ENCODE measurements around the gene VPS45. TPM values are rescaled to one million over a fixed set of nuclear protein-coding genes. Genes with fewer than 3 reads are reported as not detected.

VPS45 gene
- total RNA-seq: 10 to 100 TPM; 16.3 to 50.3 (median 30.8) TPM

GRCh38 chr1:150067184-150068108 lies at the start of gene VPS45:
Gene VPS45, plus strand, starts transcription at chr1:150067776. Its CDS starts 82 bp downstream, at chr1:150067858.
- peak in 4 of 6 experiments; percentile 4 to 50 (median 20) for TF ChIP-seq CTCF (IDR thresholded peaks at IDR 0.05)
- no peak for TF ChIP-seq EP300 (IDR thresholded peaks at IDR 0.05)
- TF ChIP-seq POLR2AphosphoS5 (IDR thresholded peaks at IDR 0.05): peak; percentile 27 to 70
- peak in 3 of 4 donors; percentile 41 to 68 (median 58) for TF ChIP-seq POLR2A (IDR thresholded peaks at IDR 0.05)
- H3K4me1 ChIP-seq: peaks cover 11 to 20% (median 16%) of the 10 kb centered on the region in 4 donors
- peak; percentile 99 for ATAC-seq (ENCODE audit: low FRiP score in 2 of 2)
- H3K27me3 ChIP-seq: no peaks in the 10 kb centered on the region
- H3K4me3 ChIP-seq: peak within 1 kb of the TSS; percentile 68 to 86 (median 74)
- H3K27ac ChIP-seq: peak within 1 kb of the TSS; percentile 86 to 94 (median 94)
- H3K36me3 ChIP-seq: peaks cover 0 to 16% (median 0%) of the 10 kb centered on the region in 4 donors
- no peaks in the 10 kb centered on the region for H3K9me3 ChIP-seq
- WGBS, 2 donors: 0 to 1% methylated on average over 28 to 46 of the region's 46 CpGs
- DNase-seq: peak; percentile 94 to 95

GRCh38 chr1:150018165-150018564 lies 49.4 kb upstream of the VPS45 start:
- Histone ChIP-seq H3K4me3 (no peak overlapping the region), H3K27me3 (no peaks in the 10 kb centered on the region), H3K27ac (peak overlapping the region; percentile 32 to 64 (median 53)), H3K9me3 (no peaks in the 10 kb centered on the region), H3K4me1 (peaks cover 0 to 4% (median 0%) of the 10 kb centered on the region in 4 donors), H3K36me3 (no peaks in the 10 kb centered on the region)
- WGBS, 2 donors: 79 to 82% methylated on average over 4 of the region's 4 CpGs
- ATAC-seq (ENCODE audit: low FRiP score in 2 of 2) (no peak), DNase-seq (no peak)
- TF ChIP-seq EP300 (IDR thresholded peaks at IDR 0.05): no peak
- TF ChIP-seq POLR2AphosphoS5 (IDR thresholded peaks at IDR 0.05): no peak
- no peak for TF ChIP-seq CTCF (IDR thresholded peaks at IDR 0.05)
- TF ChIP-seq POLR2A (IDR thresholded peaks at IDR 0.05): no peak

- WGBS, 2 donors: 92 to 95% methylated on average over 2 of the region's 2 CpGs
- Histone ChIP-seq H3K27ac (peak overlapping the region in 1 of 4 donors; percentile 44), H3K9me3 (no peaks in the 10 kb centered on the region), H3K27me3 (no peaks in the 10 kb centered on the region), H3K4me1 (peaks cover 0 to 4% (median 0%) of the 10 kb centered on the region in 4 donors), H3K4me3 (no peak overlapping the region), H3K36me3 (no peaks in the 10 kb centered on the region)
- DNase-seq: no peak
- no peak for ATAC-seq (ENCODE audit: low FRiP score in 2 of 2)
- TF ChIP-seq POLR2AphosphoS5 (IDR thresholded peaks at IDR 0.05): no peak
- TF ChIP-seq CTCF (IDR thresholded peaks at IDR 0.05): no peak
- no peak for TF ChIP-seq EP300 (IDR thresholded peaks at IDR 0.05)
These were observed 46.9 kb upstream of the VPS45 start for GRCh38 chr1:150020711-150021110.

- H3K36me3 ChIP-seq: no peaks in the 10 kb centered on the region
- no peak overlapping the region for H3K4me3 ChIP-seq
- peak overlapping the region in 1 of 4 donors; percentile 44 for H3K27ac ChIP-seq
- H3K27me3 ChIP-seq: no peaks in the 10 kb centered on the region
- DNase-seq (no peak), ATAC-seq (ENCODE audit: low FRiP score in 2 of 2) (no peak)
- no peaks in the 10 kb centered on the region for H3K9me3 ChIP-seq
- peaks cover 0 to 4% (median 0%) of the 10 kb centered on the region in 4 donors for H3K4me1 ChIP-seq
- WGBS, 2 donors: 57 to 64% methylated on average over 5 of the region's 5 CpGs
- no peak for TF ChIP-seq POLR2AphosphoS5 (IDR thresholded peaks at IDR 0.05)
- TF ChIP-seq EP300 (IDR thresholded peaks at IDR 0.05): no peak
- TF ChIP-seq POLR2A (IDR thresholded peaks at IDR 0.05): no peak
- no peak for TF ChIP-seq CTCF (IDR thresholded peaks at IDR 0.05)
These were observed 46.3 kb upstream of the VPS45 start for GRCh38 chr1:150021191-150021694.
